ENCODE results near the gene MFSD11.
"Not testable (repeated sequence)": the region's sequence is repeated elsewhere in the genome, so short reads cannot be mapped to it uniquely, and the experiment has no call there.

The MFSD11 gene

GRCh38 chr17:76716839-76717215 lies 21.1 kb upstream of the MFSD11 start:
- peak; percentile 98 for DNase-seq (ENCODE audit: low read depth)

GRCh38 chr17:76718516-76718915 lies 19.4 kb upstream of the MFSD11 start:
- no peak for TF ChIP-seq CTCF (conservative IDR thresholded peaks at IDR 0.05; ENCODE audit: low read length)
- H3K4me3 ChIP-seq (ENCODE audit: low read length): no peak overlapping the region
- no peak for DNase-seq (ENCODE audit: low read depth)

More at GRCh38 chr17:76716839-76717215, 21.1 kb upstream of the MFSD11 start:
- H3K4me3 ChIP-seq (ENCODE audit: low read length): peak overlapping the region; percentile 45
- TF ChIP-seq CTCF (conservative IDR thresholded peaks at IDR 0.05; ENCODE audit: low read length): no peak

GRCh38 chr17:76720211-76720610 lies 17.7 kb upstream of the MFSD11 start:
- no peak for TF ChIP-seq CTCF (conservative IDR thresholded peaks at IDR 0.05; ENCODE audit: low read length)
- no peak overlapping the region for H3K4me3 ChIP-seq (ENCODE audit: low read length)
- no peak for DNase-seq (ENCODE audit: low read depth)

- TF ChIP-seq CTCF (conservative IDR thresholded peaks at IDR 0.05; ENCODE audit: low read length): no peak
- no peak overlapping the region for H3K4me3 ChIP-seq (ENCODE audit: low read length)
- DNase-seq (ENCODE audit: low read depth): no peak
These were observed 17.0 kb upstream of the MFSD11 start for GRCh38 chr17:76720941-76721340.

- no peak for TF ChIP-seq CTCF (conservative IDR thresholded peaks at IDR 0.05; ENCODE audit: low read length)
- no peak for DNase-seq (ENCODE audit: low read depth)
These were observed 16.5 kb upstream of the MFSD11 start for GRCh38 chr17:76721463-76721862.

GRCh38 chr17:76722279-76722678 lies 15.6 kb upstream of the MFSD11 start:
- DNase-seq (ENCODE audit: low read depth): no peak
- TF ChIP-seq CTCF (conservative IDR thresholded peaks at IDR 0.05; ENCODE audit: low read length): no peak
- no peak overlapping the region for H3K4me3 ChIP-seq (ENCODE audit: low read length)

More at GRCh38 chr17:76721463-76721862, 16.5 kb upstream of the MFSD11 start:
- no peak overlapping the region for H3K4me3 ChIP-seq (ENCODE audit: low read length)

GRCh38 chr17:76722977-76723376 lies 14.9 kb upstream of the MFSD11 start:
- H3K4me3 ChIP-seq (ENCODE audit: low read length): not testable (repeated sequence)

GRCh38 chr17:76723812-76724211 lies 14.1 kb upstream of the MFSD11 start:
- TF ChIP-seq CTCF (conservative IDR thresholded peaks at IDR 0.05; ENCODE audit: low read length): no peak
- no peak for DNase-seq (ENCODE audit: low read depth)
- peak overlapping the region; percentile 15; the same call in 1 of the 2 replicates for H3K4me3 ChIP-seq (ENCODE audit: low read length)

More at GRCh38 chr17:76722977-76723376, 14.9 kb upstream of the MFSD11 start:
- not testable (repeated sequence) for DNase-seq (ENCODE audit: low read depth)
